GM23338 (cell line): ENCODE measurements around the gene SUPT3H. TPM values are rescaled to one million over a fixed set of nuclear protein-coding genes. Genes with fewer than 3 reads are reported as not detected.

Experiments used
- ATAC-seq: fragments of 200-7000 bp; cut with Tn5 transposase; 3 replicates; pipeline ENCODE4 v1.9.1; 2020
- DNase-seq: peaks from one replicate; pipeline ENCODE4 v3.0.0-alpha.2; 2015; ENCODE audit warnings: low spot score
- H2AFZ ChIP-seq: fragments of 200-600 bp; sonication (generic); 2 replicates; pipeline ENCODE4 v1.8.0; 2016; ENCODE audit warnings: antibody characterized with exemption, mild to moderate bottlenecking, moderate library complexity
- H3F3A ChIP-seq: fragments of 200-600 bp; sonication (generic); replicated peaks from 2 replicates; pipeline ENCODE4 v1.8.0; 2017; ENCODE audit warnings: antibody characterized with exemption, mixed run types, low read depth
- H3K27ac ChIP-seq: fragments of 200-600 bp; sonication (generic); 2 replicates; pipeline ENCODE4 v1.6.1; 2016; ENCODE audit warnings: low read depth
- H3K27me3 ChIP-seq: fragments of 200-600 bp; sonication (generic); 2 replicates; pipeline ENCODE4 v1.8.0; 2016; ENCODE audit warnings: mild to moderate bottlenecking, mixed run types, moderate library complexity; ENCODE audit not compliant: insufficient read depth
- H3K36me3 ChIP-seq: fragments of 200-600 bp; sonication (generic); 2 replicates; pipeline ENCODE4 v1.8.0; 2016; ENCODE audit warnings: mild to moderate bottlenecking; ENCODE audit not compliant: insufficient read depth
- H3K4me1 ChIP-seq: fragments of 200-600 bp; sonication (generic); 2 replicates; pipeline ENCODE4 v1.8.0; 2016; ENCODE audit warnings: mild to moderate bottlenecking, moderate library complexity; ENCODE audit not compliant: insufficient read depth
- H3K4me2 ChIP-seq: fragments of 200-600 bp; sonication (generic); 2 replicates; pipeline ENCODE4 v1.7.1; 2017; ENCODE audit warnings: mixed run types
- H3K4me3 ChIP-seq: fragments of 200-600 bp; sonication (generic); 2 replicates; pipeline ENCODE4 v1.6.1; 2016; ENCODE audit warnings: mixed run types
- H3K79me2 ChIP-seq: fragments of 200-600 bp; sonication (generic); replicated peaks from 2 replicates; pipeline ENCODE4 v1.8.0; 2017; ENCODE audit warnings: mild to moderate bottlenecking; ENCODE audit not compliant: insufficient read depth
- H3K9me2 ChIP-seq: fragments of 200-600 bp; sonication (generic); 2 replicates; pipeline ENCODE4 v1.8.0; 2017; ENCODE audit not compliant: insufficient read depth
- H4K20me1 ChIP-seq: fragments of 200-600 bp; sonication (generic); replicated peaks from 2 replicates; pipeline ENCODE4 v1.8.0; 2017; ENCODE audit warnings: mild to moderate bottlenecking; ENCODE audit not compliant: insufficient read depth
- H3K27ac Mint-ChIP-seq: 2 replicates; pipeline ENCODE4 v1.8.0; 2020; ENCODE audit warnings: inconsistent platforms, mild to moderate bottlenecking, moderate library complexity, mixed read lengths
- H3K27me3 Mint-ChIP-seq: 3 replicates; pipeline ENCODE4 v1.8.0; 2022; ENCODE audit warnings: low read depth, mild to moderate bottlenecking, moderate library complexity, mixed read lengths, inconsistent platforms; ENCODE audit not compliant: insufficient read depth, poor library complexity
- H3K36me3 Mint-ChIP-seq: 3 replicates; pipeline ENCODE4 v1.8.0; 2021; ENCODE audit warnings: low read depth, mild to moderate bottlenecking, inconsistent platforms, moderate library complexity, mixed read lengths
- H3K4me1 Mint-ChIP-seq: 3 replicates; pipeline ENCODE4 v1.8.0; 2020; ENCODE audit warnings: mild to moderate bottlenecking, inconsistent platforms, mixed read lengths
- H3K4me3 Mint-ChIP-seq: 3 replicates; pipeline ENCODE4 v1.8.0; 2021; ENCODE audit warnings: moderate library complexity, mild to moderate bottlenecking, inconsistent platforms, mixed read lengths
- H3K9me3 Mint-ChIP-seq: 3 replicates; pipeline ENCODE4 v1.8.0; 2020; ENCODE audit warnings: moderate library complexity, mild to moderate bottlenecking, inconsistent platforms, mixed read lengths
- CREB1 ChIP-seq: fragments of 250-450 bp; sonication (Bioruptor Pico); IDR thresholded peaks from 2 replicates; pipeline ENCODE4 v1.5.0; 2020; ENCODE audit warnings: low read depth, mild to moderate bottlenecking, moderate library complexity
- EZH2 ChIP-seq: fragments of 200-600 bp; sonication (generic); IDR thresholded peaks from one replicate; pipeline ENCODE4 v1.8.0; 2017; ENCODE audit warnings: antibody characterized with exemption, mild to moderate bottlenecking, low read depth; ENCODE audit not compliant: unreplicated experiment
- EZH2phosphoT487 ChIP-seq: fragments of 200-600 bp; sonication (generic); IDR thresholded peaks from one replicate; pipeline ENCODE4 v1.8.1; 2018; ENCODE audit warnings: antibody characterized with exemption; ENCODE audit not compliant: unreplicated experiment
- JUNB ChIP-seq: IDR thresholded peaks from one replicate; pipeline ENCODE4 v1.6.1; 2016; ENCODE audit warnings: antibody characterized with exemption; ENCODE audit not compliant: unreplicated experiment
- NANOG ChIP-seq: IDR thresholded peaks from 2 replicates; pipeline ENCODE4 v1.6.1; 2016; ENCODE audit warnings: antibody characterized with exemption, borderline replicate concordance
- POLR2AphosphoS5 ChIP-seq: IDR thresholded peaks from 2 replicates; pipeline ENCODE4 v1.6.1; 2016; ENCODE audit warnings: antibody characterized with exemption, low read depth
- STAT1 ChIP-seq: IDR thresholded peaks from one replicate; pipeline ENCODE4 v1.6.1; 2016; ENCODE audit warnings: antibody characterized with exemption; ENCODE audit not compliant: unreplicated experiment
- ZNF114 ChIP-seq: fragments of 250-450 bp; sonication (Bioruptor Pico); IDR thresholded peaks from 2 replicates; pipeline ENCODE4 v1.5.0; 2020; ENCODE audit warnings: mild to moderate bottlenecking, moderate library complexity
- ZNF331 ChIP-seq: fragments of 250-450 bp; sonication (Bioruptor Pico); IDR thresholded peaks from 2 replicates; pipeline ENCODE4 v1.5.0; 2020; ENCODE audit warnings: low read depth, mild to moderate bottlenecking, moderate library complexity
- polyA plus RNA-seq: library from polyadenylated mRNA; unstranded; fragments of >200 nt; fragmentation: Nextera tagmentation; extraction: Ambion mirVana; gene quantifications from 2 replicates; pipeline ENCODE4 v1.2.1, GENCODE V29; 2016
- total RNA-seq: library from RNA; depleted of rRNA; stranded (reverse); fragments of >200 nt; shearing (Covaris generic); gene quantifications from 2 replicates; pipeline ENCODE4 v1.2.3, GENCODE V29; 2014
- TF ChIP-seq, protein P1 (sequence below): fragments of 250-450 bp; sonication (Bioruptor Pico); IDR thresholded peaks from 2 replicates; pipeline ENCODE4 v1.5.0; 2020; ENCODE audit warnings: mild to moderate bottlenecking, moderate library complexity
- TF ChIP-seq, protein P2 (sequence below): IDR thresholded peaks from 2 replicates; pipeline ENCODE4 v1.6.1; 2016; ENCODE audit warnings: antibody characterized with exemption
- TF ChIP-seq, protein P3 (sequence below), 2 experiments: fragments of 200-600 bp in 1 of 2; sonication (generic) in 1 of 2; conservative IDR thresholded peaks; 2 replicates each; pipeline versions ENCODE4 v1.5.1 to v1.6.1; 2016 to 2017; ENCODE audit warnings: antibody characterized with exemption in 2 of 2, low read depth in 2 of 2, mild to moderate bottlenecking in 2 of 2, moderate library complexity in 1 of 2
- TF ChIP-seq, protein P4 (sequence below): IDR thresholded peaks from one replicate; pipeline ENCODE4 v1.6.1; 2018; ENCODE audit warnings: antibody characterized with exemption; ENCODE audit not compliant: unreplicated experiment

SUPT3H gene
- total and polyA plus RNA-seq, 2 experiments from 2014 or later = 11.4 to 30.1 TPM

DNA sequence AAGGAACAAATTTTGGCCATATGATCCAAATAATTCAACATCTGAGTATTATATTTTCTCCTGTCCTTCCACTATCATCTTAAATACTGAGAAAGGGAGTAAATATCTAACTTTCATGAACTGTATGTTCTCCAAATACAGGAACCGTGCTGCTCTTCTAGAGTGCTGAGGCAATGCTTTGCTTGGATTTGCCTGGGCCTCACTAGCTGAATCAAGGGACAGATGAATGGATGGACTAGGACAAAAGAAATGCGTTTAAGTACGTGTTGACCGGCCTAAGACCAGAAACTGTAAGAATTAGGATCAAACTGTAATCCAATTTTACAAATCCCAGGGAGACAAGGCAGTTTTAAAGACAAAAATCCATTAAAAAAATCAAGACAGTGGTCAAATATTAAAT is 412.0 kb downstream of the SUPT3H start:
- TF ChIP-seq CREB1 (CRISPR knock-in tag) = no peak
- TF ChIP-seq, protein P1, sequence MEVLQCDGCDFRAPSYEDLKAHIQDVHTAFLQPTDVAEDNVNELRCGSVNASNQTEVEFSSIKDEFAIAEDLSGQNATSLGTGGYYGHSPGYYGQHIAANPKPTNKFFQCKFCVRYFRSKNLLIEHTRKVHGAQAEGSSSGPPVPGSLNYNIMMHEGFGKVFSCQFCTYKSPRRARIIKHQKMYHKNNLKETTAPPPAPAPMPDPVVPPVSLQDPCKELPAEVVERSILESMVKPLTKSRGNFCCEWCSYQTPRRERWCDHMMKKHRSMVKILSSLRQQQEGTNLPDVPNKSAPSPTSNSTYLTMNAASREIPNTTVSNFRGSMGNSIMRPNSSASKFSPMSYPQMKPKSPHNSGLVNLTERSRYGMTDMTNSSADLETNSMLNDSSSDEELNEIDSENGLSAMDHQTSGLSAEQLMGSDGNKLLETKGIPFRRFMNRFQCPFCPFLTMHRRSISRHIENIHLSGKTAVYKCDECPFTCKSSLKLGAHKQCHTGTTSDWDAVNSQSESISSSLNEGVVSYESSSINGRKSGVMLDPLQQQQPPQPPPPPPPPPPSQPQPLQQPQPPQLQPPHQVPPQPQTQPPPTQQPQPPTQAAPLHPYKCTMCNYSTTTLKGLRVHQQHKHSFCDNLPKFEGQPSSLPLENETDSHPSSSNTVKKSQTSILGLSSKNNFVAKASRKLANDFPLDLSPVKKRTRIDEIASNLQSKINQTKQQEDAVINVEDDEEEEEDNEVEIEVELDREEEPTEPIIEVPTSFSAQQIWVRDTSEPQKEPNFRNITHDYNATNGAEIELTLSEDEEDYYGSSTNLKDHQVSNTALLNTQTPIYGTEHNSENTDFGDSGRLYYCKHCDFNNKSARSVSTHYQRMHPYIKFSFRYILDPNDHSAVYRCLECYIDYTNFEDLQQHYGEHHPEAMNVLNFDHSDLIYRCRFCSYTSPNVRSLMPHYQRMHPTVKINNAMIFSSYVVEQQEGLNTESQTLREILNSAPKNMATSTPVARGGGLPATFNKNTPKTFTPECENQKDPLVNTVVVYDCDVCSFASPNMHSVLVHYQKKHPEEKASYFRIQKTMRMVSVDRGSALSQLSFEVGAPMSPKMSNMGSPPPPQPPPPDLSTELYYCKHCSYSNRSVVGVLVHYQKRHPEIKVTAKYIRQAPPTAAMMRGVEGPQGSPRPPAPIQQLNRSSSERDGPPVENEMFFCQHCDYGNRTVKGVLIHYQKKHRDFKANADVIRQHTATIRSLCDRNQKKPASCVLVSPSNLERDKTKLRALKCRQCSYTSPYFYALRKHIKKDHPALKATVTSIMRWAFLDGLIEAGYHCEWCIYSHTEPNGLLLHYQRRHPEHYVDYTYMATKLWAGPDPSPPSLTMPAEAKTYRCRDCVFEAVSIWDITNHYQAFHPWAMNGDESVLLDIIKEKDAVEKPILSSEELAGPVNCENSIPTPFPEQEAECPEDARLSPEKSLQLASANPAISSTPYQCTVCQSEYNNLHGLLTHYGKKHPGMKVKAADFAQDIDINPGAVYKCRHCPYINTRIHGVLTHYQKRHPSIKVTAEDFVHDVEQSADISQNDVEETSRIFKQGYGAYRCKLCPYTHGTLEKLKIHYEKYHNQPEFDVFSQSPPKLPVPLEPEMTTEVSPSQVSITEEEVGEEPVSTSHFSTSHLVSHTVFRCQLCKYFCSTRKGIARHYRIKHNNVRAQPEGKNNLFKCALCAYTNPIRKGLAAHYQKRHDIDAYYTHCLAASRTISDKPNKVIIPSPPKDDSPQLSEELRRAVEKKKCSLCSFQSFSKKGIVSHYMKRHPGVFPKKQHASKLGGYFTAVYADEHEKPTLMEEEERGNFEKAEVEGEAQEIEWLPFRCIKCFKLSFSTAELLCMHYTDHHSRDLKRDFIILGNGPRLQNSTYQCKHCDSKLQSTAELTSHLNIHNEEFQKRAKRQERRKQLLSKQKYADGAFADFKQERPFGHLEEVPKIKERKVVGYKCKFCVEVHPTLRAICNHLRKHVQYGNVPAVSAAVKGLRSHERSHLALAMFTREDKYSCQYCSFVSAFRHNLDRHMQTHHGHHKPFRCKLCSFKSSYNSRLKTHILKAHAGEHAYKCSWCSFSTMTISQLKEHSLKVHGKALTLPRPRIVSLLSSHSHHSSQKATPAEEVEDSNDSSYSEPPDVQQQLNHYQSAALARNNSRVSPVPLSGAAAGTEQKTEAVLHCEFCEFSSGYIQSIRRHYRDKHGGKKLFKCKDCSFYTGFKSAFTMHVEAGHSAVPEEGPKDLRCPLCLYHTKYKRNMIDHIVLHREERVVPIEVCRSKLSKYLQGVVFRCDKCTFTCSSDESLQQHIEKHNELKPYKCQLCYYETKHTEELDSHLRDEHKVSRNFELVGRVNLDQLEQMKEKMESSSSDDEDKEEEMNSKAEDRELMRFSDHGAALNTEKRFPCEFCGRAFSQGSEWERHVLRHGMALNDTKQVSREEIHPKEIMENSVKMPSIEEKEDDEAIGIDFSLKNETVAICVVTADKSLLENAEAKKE (CRISPR knock-in tag) = no peak
- TF ChIP-seq, protein P2, sequence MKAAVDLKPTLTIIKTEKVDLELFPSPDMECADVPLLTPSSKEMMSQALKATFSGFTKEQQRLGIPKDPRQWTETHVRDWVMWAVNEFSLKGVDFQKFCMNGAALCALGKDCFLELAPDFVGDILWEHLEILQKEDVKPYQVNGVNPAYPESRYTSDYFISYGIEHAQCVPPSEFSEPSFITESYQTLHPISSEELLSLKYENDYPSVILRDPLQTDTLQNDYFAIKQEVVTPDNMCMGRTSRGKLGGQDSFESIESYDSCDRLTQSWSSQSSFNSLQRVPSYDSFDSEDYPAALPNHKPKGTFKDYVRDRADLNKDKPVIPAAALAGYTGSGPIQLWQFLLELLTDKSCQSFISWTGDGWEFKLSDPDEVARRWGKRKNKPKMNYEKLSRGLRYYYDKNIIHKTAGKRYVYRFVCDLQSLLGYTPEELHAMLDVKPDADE = no peak
- no peak for TF ChIP-seq STAT1
- no peak for TF ChIP-seq ZNF114 (CRISPR knock-in tag)
- TF ChIP-seq ZNF331 (CRISPR knock-in tag) = no peak
- TF ChIP-seq, protein P3, sequence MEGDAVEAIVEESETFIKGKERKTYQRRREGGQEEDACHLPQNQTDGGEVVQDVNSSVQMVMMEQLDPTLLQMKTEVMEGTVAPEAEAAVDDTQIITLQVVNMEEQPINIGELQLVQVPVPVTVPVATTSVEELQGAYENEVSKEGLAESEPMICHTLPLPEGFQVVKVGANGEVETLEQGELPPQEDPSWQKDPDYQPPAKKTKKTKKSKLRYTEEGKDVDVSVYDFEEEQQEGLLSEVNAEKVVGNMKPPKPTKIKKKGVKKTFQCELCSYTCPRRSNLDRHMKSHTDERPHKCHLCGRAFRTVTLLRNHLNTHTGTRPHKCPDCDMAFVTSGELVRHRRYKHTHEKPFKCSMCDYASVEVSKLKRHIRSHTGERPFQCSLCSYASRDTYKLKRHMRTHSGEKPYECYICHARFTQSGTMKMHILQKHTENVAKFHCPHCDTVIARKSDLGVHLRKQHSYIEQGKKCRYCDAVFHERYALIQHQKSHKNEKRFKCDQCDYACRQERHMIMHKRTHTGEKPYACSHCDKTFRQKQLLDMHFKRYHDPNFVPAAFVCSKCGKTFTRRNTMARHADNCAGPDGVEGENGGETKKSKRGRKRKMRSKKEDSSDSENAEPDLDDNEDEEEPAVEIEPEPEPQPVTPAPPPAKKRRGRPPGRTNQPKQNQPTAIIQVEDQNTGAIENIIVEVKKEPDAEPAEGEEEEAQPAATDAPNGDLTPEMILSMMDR (conservative IDR thresholded peaks at IDR 0.05; ENCODE audit: low read depth in 2 of 2) = no peak
- TF ChIP-seq EZH2phosphoT487 = no peak
- TF ChIP-seq, protein P4, sequence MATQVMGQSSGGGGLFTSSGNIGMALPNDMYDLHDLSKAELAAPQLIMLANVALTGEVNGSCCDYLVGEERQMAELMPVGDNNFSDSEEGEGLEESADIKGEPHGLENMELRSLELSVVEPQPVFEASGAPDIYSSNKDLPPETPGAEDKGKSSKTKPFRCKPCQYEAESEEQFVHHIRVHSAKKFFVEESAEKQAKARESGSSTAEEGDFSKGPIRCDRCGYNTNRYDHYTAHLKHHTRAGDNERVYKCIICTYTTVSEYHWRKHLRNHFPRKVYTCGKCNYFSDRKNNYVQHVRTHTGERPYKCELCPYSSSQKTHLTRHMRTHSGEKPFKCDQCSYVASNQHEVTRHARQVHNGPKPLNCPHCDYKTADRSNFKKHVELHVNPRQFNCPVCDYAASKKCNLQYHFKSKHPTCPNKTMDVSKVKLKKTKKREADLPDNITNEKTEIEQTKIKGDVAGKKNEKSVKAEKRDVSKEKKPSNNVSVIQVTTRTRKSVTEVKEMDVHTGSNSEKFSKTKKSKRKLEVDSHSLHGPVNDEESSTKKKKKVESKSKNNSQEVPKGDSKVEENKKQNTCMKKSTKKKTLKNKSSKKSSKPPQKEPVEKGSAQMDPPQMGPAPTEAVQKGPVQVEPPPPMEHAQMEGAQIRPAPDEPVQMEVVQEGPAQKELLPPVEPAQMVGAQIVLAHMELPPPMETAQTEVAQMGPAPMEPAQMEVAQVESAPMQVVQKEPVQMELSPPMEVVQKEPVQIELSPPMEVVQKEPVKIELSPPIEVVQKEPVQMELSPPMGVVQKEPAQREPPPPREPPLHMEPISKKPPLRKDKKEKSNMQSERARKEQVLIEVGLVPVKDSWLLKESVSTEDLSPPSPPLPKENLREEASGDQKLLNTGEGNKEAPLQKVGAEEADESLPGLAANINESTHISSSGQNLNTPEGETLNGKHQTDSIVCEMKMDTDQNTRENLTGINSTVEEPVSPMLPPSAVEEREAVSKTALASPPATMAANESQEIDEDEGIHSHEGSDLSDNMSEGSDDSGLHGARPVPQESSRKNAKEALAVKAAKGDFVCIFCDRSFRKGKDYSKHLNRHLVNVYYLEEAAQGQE = no peak
- TF ChIP-seq JUNB = no peak
- no peak for TF ChIP-seq POLR2AphosphoS5
- no peak for TF ChIP-seq NANOG
- TF ChIP-seq EZH2 = no peak
- Histone ChIP-seq H3F3A (no peaks in the 10 kb centered on the region), H3K27me3 (no peaks in the 10 kb centered on the region), H3K4me3 (no peak overlapping the region), H3K4me2 (no peak overlapping the region), H3K4me1 (no peaks in the 10 kb centered on the region), H3K27ac (no peak overlapping the region), H4K20me1 (no peaks in the 10 kb centered on the region), H3K79me2 (no peaks in the 10 kb centered on the region), H3K36me3 (no peaks in the 10 kb centered on the region), H3K9me2 (no peaks in the 10 kb centered on the region), H2AFZ (no peak overlapping the region)
- H3K4me3 Mint-ChIP-seq = no peak overlapping the region
- ATAC-seq (no peak), DNase-seq (no peak)
- no peak overlapping the region for H3K27ac Mint-ChIP-seq
- no peaks in the 10 kb centered on the region for H3K9me3 Mint-ChIP-seq
- no peaks in the 10 kb centered on the region for H3K4me1 Mint-ChIP-seq
- no peaks in the 10 kb centered on the region for H3K27me3 Mint-ChIP-seq
- no peaks in the 10 kb centered on the region for H3K36me3 Mint-ChIP-seq
